ENCODE measurements around the gene ACSBG1. TPM values are rescaled to one million over a fixed set of nuclear protein-coding genes. Genes with fewer than 3 reads are reported as not detected.

The ACSBG1 gene
- polyA plus RNA-seq, 1 experiment, result not detected

DNA sequence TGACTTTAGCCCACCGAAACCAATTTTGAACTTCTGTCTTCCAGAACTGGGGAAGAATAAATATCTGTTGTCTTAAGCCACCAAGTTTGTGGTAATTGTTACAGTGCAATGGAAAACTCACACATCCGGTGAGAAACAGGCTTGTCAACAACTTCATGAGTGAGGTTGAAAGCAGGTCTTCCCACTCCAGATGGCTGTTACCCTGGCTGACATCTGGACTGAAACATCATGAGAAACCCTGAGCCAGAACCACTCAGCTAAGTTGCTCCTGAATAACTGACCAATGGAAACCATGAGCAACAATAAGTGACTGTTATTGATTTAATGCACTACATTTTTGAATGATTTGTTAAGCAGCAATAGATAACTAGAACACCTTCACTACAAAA is 10.3 kb downstream of the ACSBG1 start:
- CTCF ChIA-PET, result interaction anchor here (1.1 to 1.6 kb wide), 3 partner anchors 16 to 93 kb away, joined by 3 to 4 read pairs (median 3); partner anchors contain the start of gene CIB2
- no peak overlapping the region for H3K27ac ChIP-seq (ENCODE audit: low read depth, low read length)
- H3K4me3 ChIP-seq (ENCODE audit: low read depth, low read length), result no peak overlapping the region
- H3K9me3 ChIP-seq (ENCODE audit: control insufficient read depth, insufficient read depth, low read length), result no peaks in the 10 kb centered on the region; the same call in 1 of the 2 replicates
- POLR2A ChIA-PET, result no interaction called here
- H3K27me3 ChIP-seq (ENCODE audit: control insufficient read depth, insufficient read depth, low read length), result no peaks in the 10 kb centered on the region
- TF ChIP-seq CTCF (IDR thresholded peaks at IDR 0.05; ENCODE audit: low read depth, low read length), result no peak
- DNase-seq (ENCODE audit: low read depth, low spot score), result no peak

DNA sequence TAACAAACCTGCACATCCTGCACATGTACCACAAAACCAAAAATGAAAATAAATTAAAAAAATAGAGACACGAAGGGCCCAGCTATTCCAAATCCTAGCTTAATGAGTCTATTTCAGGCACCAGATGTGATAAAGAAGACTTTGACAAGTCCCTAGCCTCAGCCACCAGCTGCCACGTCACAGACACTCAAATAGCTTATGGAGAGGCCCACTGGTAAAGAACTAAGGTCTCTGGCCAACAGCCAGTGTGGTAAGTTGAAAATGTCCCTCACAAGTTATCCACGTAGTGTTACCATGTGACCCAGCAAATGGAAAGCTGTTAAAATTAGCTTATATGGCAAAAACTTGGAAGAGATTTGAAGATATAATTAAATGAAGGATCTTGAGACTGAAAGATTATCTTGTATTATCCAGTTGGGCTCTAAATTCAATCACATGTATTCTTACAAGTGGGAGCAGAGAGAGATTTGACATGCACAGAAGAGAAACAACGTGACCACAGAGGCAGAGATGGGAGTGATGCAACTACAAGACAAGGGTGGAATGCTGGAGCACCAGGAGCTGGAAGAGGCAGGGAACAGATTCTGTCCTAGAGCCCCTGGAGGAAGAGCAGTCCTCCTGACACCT is 10.9 kb downstream of the ACSBG1 start:
- H3K4me3 ChIP-seq (ENCODE audit: low read depth, low read length), result no peak overlapping the region
- no peak for DNase-seq (ENCODE audit: low read depth, low spot score)
- no peak overlapping the region for H3K27ac ChIP-seq (ENCODE audit: low read depth, low read length)
- no peak for TF ChIP-seq CTCF (IDR thresholded peaks at IDR 0.05; ENCODE audit: low read depth, low read length)
- H3K27me3 ChIP-seq (ENCODE audit: control insufficient read depth, insufficient read depth, low read length), result no peaks in the 10 kb centered on the region
- H3K9me3 ChIP-seq (ENCODE audit: control insufficient read depth, insufficient read depth, low read length), result no peaks in the 10 kb centered on the region; the same call in 1 of the 2 replicates
- POLR2A ChIA-PET, result no interaction called here
- CTCF ChIA-PET, result interaction anchor here (1.2 to 1.6 kb wide), 2 partner anchors 17 to 93 kb away, joined by 3 to 4 read pairs; partner anchors contain the start of gene CIB2

DNA sequence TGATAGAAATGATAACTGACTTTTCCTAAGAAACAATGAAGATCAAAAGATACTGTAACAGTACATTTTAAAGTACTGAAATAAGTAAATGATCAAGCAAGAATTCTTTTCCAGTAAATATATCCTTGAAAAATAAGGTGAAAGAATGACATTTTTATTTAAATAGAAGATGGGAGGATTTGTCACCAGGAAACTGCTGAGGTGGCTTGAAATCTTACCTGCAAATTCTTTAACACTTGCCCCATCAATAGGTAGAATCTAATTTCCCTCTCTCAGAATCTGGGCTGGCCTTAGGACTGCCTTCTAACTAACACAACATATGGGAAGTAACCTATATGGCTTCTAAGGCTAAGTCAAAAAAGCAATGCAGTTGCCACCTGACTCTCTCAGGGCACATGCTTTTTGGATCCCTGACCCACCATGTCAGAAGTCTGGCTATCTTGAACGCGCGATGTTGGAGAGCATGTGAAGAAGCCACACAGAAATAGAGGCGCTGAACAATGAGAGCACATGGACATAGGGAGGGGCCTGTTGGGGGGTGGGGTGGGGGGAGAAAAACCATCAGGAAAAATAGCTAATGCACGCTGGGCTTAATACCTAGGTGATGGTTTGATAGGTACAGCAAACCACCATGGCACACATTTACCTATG is 11.5 kb downstream of the ACSBG1 start:
- H3K9me3 ChIP-seq (ENCODE audit: control insufficient read depth, insufficient read depth, low read length), result no peaks in the 10 kb centered on the region; the same call in 1 of the 2 replicates
- CTCF ChIA-PET, result interaction anchor here (1.2 to 1.6 kb wide), 2 partner anchors 18 to 92 kb away, joined by 3 to 4 read pairs; partner anchors contain the start of gene CIB2
- H3K27ac ChIP-seq (ENCODE audit: low read depth, low read length), result no peak overlapping the region
- POLR2A ChIA-PET, result no interaction called here
- no peaks in the 10 kb centered on the region for H3K27me3 ChIP-seq (ENCODE audit: control insufficient read depth, insufficient read depth, low read length)
- H3K4me3 ChIP-seq (ENCODE audit: low read depth, low read length), result no peak overlapping the region
- DNase-seq (ENCODE audit: low read depth, low spot score), result no peak
- no peak for TF ChIP-seq CTCF (IDR thresholded peaks at IDR 0.05; ENCODE audit: low read depth, low read length)

GRCh38 chr15:78220713-78221112 is 13.7 kb downstream of the ACSBG1 start:
- H3K4me3 ChIP-seq (ENCODE audit: low read depth, low read length), result no peak overlapping the region
- no peaks in the 10 kb centered on the region for H3K27me3 ChIP-seq (ENCODE audit: control insufficient read depth, insufficient read depth, low read length)
- DNase-seq (ENCODE audit: low read depth, low spot score), result no peak
- H3K27ac ChIP-seq (ENCODE audit: low read depth, low read length), result no peak overlapping the region
- no peak for TF ChIP-seq CTCF (IDR thresholded peaks at IDR 0.05; ENCODE audit: low read depth, low read length)
- POLR2A ChIA-PET, result no interaction called here
- no peaks in the 10 kb centered on the region; the same call in 1 of the 2 replicates for H3K9me3 ChIP-seq (ENCODE audit: control insufficient read depth, insufficient read depth, low read length)
- CTCF ChIA-PET, result no interaction called here
